Sigmoid colon (tissue), 7 donors: Measurements from ENCODE around the gene PLPP3. TPM values are rescaled to one million over a fixed set of nuclear protein-coding genes. Genes with fewer than 3 reads are reported as not detected.

Source experiments
- DNase-seq: peaks from one replicate; pipeline ENCODE4 v3.0.0-alpha.2; 2019
- H3K27ac ChIP-seq, 4 donors: fragments of 200-600 bp; sonication (generic); one replicate each; pipeline ENCODE4 v1.5.1; 2016 to 2019; ENCODE audit warnings: mild to moderate bottlenecking in 1 of 4
- H3K27me3 ChIP-seq, 3 donors: fragments of 200-600 bp; sonication (generic); one replicate each; pipeline ENCODE4 v1.5.1; 2019; ENCODE audit warnings: mild to moderate bottlenecking in 1 of 3
- H3K36me3 ChIP-seq, 4 donors: fragments of 200-600 bp; sonication (generic); one replicate each; pipeline ENCODE4 v1.5.1; 2016 to 2019
- H3K4me1 ChIP-seq, 4 donors: fragments of 200-600 bp; sonication (generic); one replicate each; pipeline ENCODE4 v1.5.1; 2017 to 2019
- H3K4me3 ChIP-seq, 4 donors: fragments of 200-600 bp; sonication (generic); one replicate each; pipeline ENCODE4 v1.5.1; 2017 to 2019; ENCODE audit warnings: mild to moderate bottlenecking in 2 of 4, moderate library complexity in 1 of 4
- H3K9me3 ChIP-seq, 4 donors: fragments of 200-600 bp in 3 of 4; sonication (generic) in 3 of 4; one replicate each; pipeline versions ENCODE4 v1.5.1 to v1.6.1; 2013 to 2019
- CTCF ChIP-seq, 4 experiments: fragments of 450-650 bp in 3 of 4; fragments of 200-600 bp in 1 of 4; IDR thresholded peaks; one replicate each; pipeline ENCODE4 v1.5.1; 2016 to 2019; ENCODE audit warnings: antibody characterized with exemption in 4 of 4, mild to moderate bottlenecking in 3 of 4, moderate library complexity in 2 of 4
- EP300 ChIP-seq, 4 donors: sonication (generic); formaldehyde crosslinking; IDR thresholded peaks; one replicate each; pipeline ENCODE4 v1.6.1; 2017; ENCODE audit warnings: antibody characterized with exemption in 4 of 4
- POLR2A ChIP-seq, 2 donors: fragments of 450-650 bp; IDR thresholded peaks; one replicate each; pipeline ENCODE4 v1.6.1; 2016; ENCODE audit warnings: antibody characterized with exemption in 2 of 2, mild to moderate bottlenecking in 2 of 2, moderate library complexity in 2 of 2
- POLR2AphosphoS5 ChIP-seq, 4 donors: sonication (generic); formaldehyde crosslinking; IDR thresholded peaks; one replicate each; pipeline ENCODE4 v1.6.1; 2017; ENCODE audit warnings: antibody characterized with exemption in 4 of 4
- WGBS, 2 donors: extraction: QIAGEN DNeasy Blood & Tissue Kit; methylation state at CpG; one replicate each; pipeline ENCODE4 v1.1.7; 2013; 5-methylcytosine and 5-hydroxymethylcytosine counted together
- intact Hi-C: fragments of 100-400 bp; cut with DNase I; formaldehyde crosslinking; loops from one replicate; pipeline ENCODE4 v1.15.1; 2023
- polyA plus RNA-seq, 3 donors: library from polyadenylated mRNA; stranded (reverse); fragments of 200-250 nt; gene quantifications; one replicate each; pipeline ENCODE4 v1.2.3, GENCODE V29; 2013
- total RNA-seq, 4 donors: library from RNA; depleted of rRNA; stranded (reverse); fragments of >200 nt; gene quantifications; one replicate each; pipeline ENCODE4 v1.1.0, GENCODE V29; 2016
- donor health status: healthy with polysubstance abuse.
- donor health status: Bipolar disorder and iron deficiency.
- donor health status: healthy.

The PLPP3 gene
- total and polyA plus RNA-seq, 7 donors: 4.9 to 136 (median 92.8) TPM

GRCh38 chr1:56533197-56533596 is 46.2 kb downstream of the PLPP3 start:
- Histone ChIP-seq H3K27ac (no peak overlapping the region), H3K36me3 (peaks cover 0 to 36% (median 9%) of the 10 kb centered on the region in 4 donors), H3K9me3 (no peaks in the 10 kb centered on the region), H3K4me1 (peaks cover 0 to 17% (median 13%) of the 10 kb centered on the region in 4 donors), H3K27me3 (no peaks in the 10 kb centered on the region), H3K4me3 (no peak overlapping the region)
- no peak for TF ChIP-seq POLR2A (IDR thresholded peaks at IDR 0.05)
- WGBS, 2 donors: 82 to 85% methylated on average over 3 of the region's 3 CpGs
- intact Hi-C loops: no loop called here
- DNase-seq: no peak

GRCh38 chr1:56532350-56532683 is 47.0 kb downstream of the PLPP3 start:
- no peaks in the 10 kb centered on the region for H3K27me3 ChIP-seq
- peaks cover 0 to 26% (median 21%) of the 10 kb centered on the region in 4 donors for H3K4me1 ChIP-seq
- no peak overlapping the region for H3K4me3 ChIP-seq
- peaks cover 0 to 36% (median 9%) of the 10 kb centered on the region in 4 donors for H3K36me3 ChIP-seq
- 69 to 72% methylated on average over 1 of the region's 1 CpG for WGBS, 2 donors
- TF ChIP-seq CTCF (IDR thresholded peaks at IDR 0.05) (no peak), POLR2AphosphoS5 (IDR thresholded peaks at IDR 0.05) (no peak), EP300 (IDR thresholded peaks at IDR 0.05) (no peak), POLR2A (IDR thresholded peaks at IDR 0.05) (no peak)
- no peak for DNase-seq
- intact Hi-C loops: no loop called here
- H3K27ac ChIP-seq: no peak overlapping the region
- H3K9me3 ChIP-seq: no peaks in the 10 kb centered on the region

- no peaks in the 10 kb centered on the region for H3K9me3 ChIP-seq
- no peak overlapping the region for H3K27ac ChIP-seq
- H3K27me3 ChIP-seq: no peaks in the 10 kb centered on the region
- intact Hi-C loops: no loop called here
- TF ChIP-seq POLR2A (IDR thresholded peaks at IDR 0.05): no peak
- TF ChIP-seq EP300 (IDR thresholded peaks at IDR 0.05): no peak
- TF ChIP-seq CTCF (IDR thresholded peaks at IDR 0.05): no peak
- no peak for TF ChIP-seq POLR2AphosphoS5 (IDR thresholded peaks at IDR 0.05)
- H3K4me3 ChIP-seq: no peak overlapping the region
- DNase-seq: no peak
- WGBS, 2 donors: 88 to 91% methylated on average over 6 of the region's 6 CpGs
- H3K36me3 ChIP-seq: peaks cover 0 to 35% (median 9%) of the 10 kb centered on the region in 4 donors
- H3K4me1 ChIP-seq: peaks cover 0 to 31% (median 27%) of the 10 kb centered on the region in 4 donors
Observed at GRCh38 chr1:56531624-56532349, 47.6 kb downstream of the PLPP3 start.

- no peaks in the 10 kb centered on the region for H3K27me3 ChIP-seq
- no peaks in the 10 kb centered on the region for H3K9me3 ChIP-seq
- peaks cover 0 to 15% (median 6%) of the 10 kb centered on the region in 4 donors for H3K36me3 ChIP-seq
- no peak overlapping the region for H3K4me3 ChIP-seq
- intact Hi-C loops: no loop called here
- DNase-seq: no peak
- H3K27ac ChIP-seq: no peak overlapping the region
- H3K4me1 ChIP-seq: peaks cover 0 to 37% (median 36%) of the 10 kb centered on the region in 4 donors
- TF ChIP-seq POLR2AphosphoS5 (IDR thresholded peaks at IDR 0.05) (no peak), CTCF (IDR thresholded peaks at IDR 0.05) (no peak), EP300 (IDR thresholded peaks at IDR 0.05) (no peak), POLR2A (IDR thresholded peaks at IDR 0.05) (no peak)
Observed at GRCh38 chr1:56529801-56530200, 49.6 kb downstream of the PLPP3 start.

GRCh38 chr1:56527548-56528302 is 51.6 kb downstream of the PLPP3 start:
- no peak for TF ChIP-seq CTCF (IDR thresholded peaks at IDR 0.05)
- no peak for TF ChIP-seq EP300 (IDR thresholded peaks at IDR 0.05)
- no peak for TF ChIP-seq POLR2AphosphoS5 (IDR thresholded peaks at IDR 0.05)
- no peak for TF ChIP-seq POLR2A (IDR thresholded peaks at IDR 0.05)
- Histone ChIP-seq H3K27me3 (no peaks in the 10 kb centered on the region), H3K27ac (peak overlapping the region in 1 of 4 donors; percentile 28), H3K9me3 (no peaks in the 10 kb centered on the region), H3K36me3 (peaks cover 0 to 18% (median 5%) of the 10 kb centered on the region in 4 donors), H3K4me3 (no peak overlapping the region), H3K4me1 (peaks cover 0 to 37% (median 36%) of the 10 kb centered on the region in 4 donors)
- intact Hi-C loops: no loop called here
- WGBS, 2 donors: 19 to 55% methylated on average over 8 of the region's 8 CpGs
- DNase-seq: no peak
